HepG2 (cell line): Measurements from ENCODE around the gene TP53I3. TPM values are rescaled to one million over a fixed set of nuclear protein-coding genes. Genes with fewer than 3 reads are reported as not detected.
A peak's percentile ranks its signal among the peaks of the same experiment; 100 is the strongest.

Experiments
- ATF4 ChIP-seq, 2 experiments: fragments of 450-650 bp in 1 of 2; sonication (generic) in 1 of 2; formaldehyde crosslinking; IDR thresholded peaks; 2 replicates each; pipeline versions ENCODE4 v1.5.0 to v1.8.0; 2020 to 2022; ENCODE audit warnings: mild to moderate bottlenecking in 1 of 2, missing genetic modification reagents in 1 of 2
- GTF2F1 ChIP-seq: fragments of 150-350 bp; IDR thresholded peaks from 2 replicates; pipeline ENCODE4 v1.6.1; 2014; ENCODE audit warnings: low read length
- MXD4 ChIP-seq: IDR thresholded peaks from 2 replicates; pipeline ENCODE4 v1.6.1; 2016; ENCODE audit warnings: mild to moderate bottlenecking, missing biosample characterization, missing genetic modification reagents
- NFKBIZ ChIP-seq: IDR thresholded peaks from 2 replicates; pipeline ENCODE4 v1.6.1; 2018; ENCODE audit warnings: missing genetic modification reagents, missing compliant biosample characterization
- SALL2 ChIP-seq: sonication (generic); formaldehyde crosslinking; IDR thresholded peaks from 2 replicates; pipeline ENCODE4 v1.8.1; 2023; ENCODE audit warnings: mild to moderate bottlenecking, missing genetic modification reagents, inconsistent platforms
- SYNCRIP ChIP-seq: fragments of 200-400 bp; formaldehyde crosslinking; IDR thresholded peaks from 2 replicates; pipeline ENCODE4 v1.6.1; 2018; ENCODE audit warnings: mild to moderate bottlenecking, low read depth, low read length; ENCODE audit not compliant: insufficient read depth
- TAF15 ChIP-seq: fragments of 200-400 bp; formaldehyde crosslinking; IDR thresholded peaks from one replicate; pipeline ENCODE4 v1.6.1; 2018; ENCODE audit warnings: mild to moderate bottlenecking, low read depth, low read length; ENCODE audit not compliant: poor library complexity, severe bottlenecking
- ZBTB7B ChIP-seq: sonication (generic); formaldehyde crosslinking; IDR thresholded peaks from 2 replicates; pipeline ENCODE4 v1.4.0; 2020; ENCODE audit warnings: missing genetic modification reagents
- ZGPAT ChIP-seq: IDR thresholded peaks from 2 replicates; pipeline ENCODE4 v1.6.1; 2016; ENCODE audit warnings: mild to moderate bottlenecking
- ZNF317 ChIP-seq: sonication (generic); formaldehyde crosslinking; IDR thresholded peaks from 2 replicates; pipeline ENCODE4 v1.5.0; 2020; ENCODE audit warnings: mild to moderate bottlenecking, missing genetic modification reagents
- ZNF333 ChIP-seq: sonication (generic); formaldehyde crosslinking; IDR thresholded peaks from 2 replicates; pipeline ENCODE4 v1.4.0; 2020; ENCODE audit warnings: mild to moderate bottlenecking, missing genetic modification reagents, borderline replicate concordance
- ZNF660 ChIP-seq: sonication (generic); formaldehyde crosslinking; IDR thresholded peaks from 2 replicates; pipeline ENCODE4 v1.5.1; 2020; ENCODE audit warnings: mild to moderate bottlenecking, low read depth, missing genetic modification reagents, borderline replicate concordance
- ZNF672 ChIP-seq: sonication (generic); formaldehyde crosslinking; IDR thresholded peaks from 2 replicates; pipeline ENCODE4 v1.8.1; 2022; ENCODE audit warnings: missing genetic modification reagents
- ZNF780A ChIP-seq: sonication (generic); formaldehyde crosslinking; IDR thresholded peaks from 2 replicates; pipeline ENCODE4 v1.8.0; 2022; ENCODE audit warnings: mild to moderate bottlenecking, missing genetic modification reagents, moderate library complexity
- ZNF841 ChIP-seq: sonication (generic); formaldehyde crosslinking; IDR thresholded peaks from 2 replicates; pipeline ENCODE4 v1.8.1; 2023; ENCODE audit warnings: missing genetic modification reagents, borderline replicate concordance
- polyA plus RNA-seq, 8 experiments: library from polyadenylated mRNA; depleted of rRNA in 3 of 8; stranded (reverse) in 7 of 8; unstranded in 1 of 8; fragments of >200 nt; fragmentation: Illumina TruSeq in 4 of 8; extraction: Trizol in 4 of 8; gene quantifications; 2 replicates each; pipeline versions ENCODE4 v1.2.1 to v1.2.3, GENCODE V29; 2011 to 2016; ENCODE audit warnings: low read depth in 4 of 8, missing spikeins in 1 of 8, mixed read lengths in 1 of 8; ENCODE audit not compliant: insufficient read depth in 1 of 8
- total RNA-seq, 5 experiments: library from RNA; depleted of rRNA; stranded (reverse); fragments of >200 nt; fragmentation: Illumina TruSeq; extraction: Trizol; gene quantifications; 2 replicates each; pipeline ENCODE4 v1.2.3, GENCODE V29; 2016; ENCODE audit warnings: low read depth in 1 of 5
- TF ChIP-seq, protein P1 (sequence below): sonication (generic); formaldehyde crosslinking; IDR thresholded peaks from 2 replicates; pipeline ENCODE4 v1.5.0; 2020; ENCODE audit warnings: mild to moderate bottlenecking, missing genetic modification reagents
- TF ChIP-seq, protein P2 (sequence below): sonication (generic); formaldehyde crosslinking; IDR thresholded peaks from 2 replicates; pipeline ENCODE4 v1.4.0; 2020; ENCODE audit warnings: missing genetic modification reagents, borderline replicate concordance
- TF ChIP-seq, protein P3 (sequence below): sonication (generic); formaldehyde crosslinking; IDR thresholded peaks from 2 replicates; pipeline ENCODE4 v1.5.0; 2020; ENCODE audit warnings: missing genetic modification reagents

Gene TP53I3
- total and polyA plus RNA-seq, 2 of the 13 experiments (the other 11 are each of a cell fraction or from before 2014, with no cell fraction given): 25.0 to 44.1 TPM

- TF ChIP-seq, protein P1, sequence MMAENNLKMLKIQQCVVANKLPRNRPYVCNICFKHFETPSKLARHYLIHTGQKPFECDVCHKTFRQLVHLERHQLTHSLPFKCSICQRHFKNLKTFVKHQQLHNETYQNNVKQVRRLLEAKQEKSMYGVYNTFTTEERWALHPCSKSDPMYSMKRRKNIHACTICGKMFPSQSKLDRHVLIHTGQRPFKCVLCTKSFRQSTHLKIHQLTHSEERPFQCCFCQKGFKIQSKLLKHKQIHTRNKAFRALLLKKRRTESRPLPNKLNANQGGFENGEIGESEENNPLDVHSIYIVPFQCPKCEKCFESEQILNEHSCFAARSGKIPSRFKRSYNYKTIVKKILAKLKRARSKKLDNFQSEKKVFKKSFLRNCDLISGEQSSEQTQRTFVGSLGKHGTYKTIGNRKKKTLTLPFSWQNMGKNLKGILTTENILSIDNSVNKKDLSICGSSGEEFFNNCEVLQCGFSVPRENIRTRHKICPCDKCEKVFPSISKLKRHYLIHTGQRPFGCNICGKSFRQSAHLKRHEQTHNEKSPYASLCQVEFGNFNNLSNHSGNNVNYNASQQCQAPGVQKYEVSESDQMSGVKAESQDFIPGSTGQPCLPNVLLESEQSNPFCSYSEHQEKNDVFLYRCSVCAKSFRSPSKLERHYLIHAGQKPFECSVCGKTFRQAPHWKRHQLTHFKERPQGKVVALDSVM (CRISPR knock-in tag): peak; percentile 69
- TF ChIP-seq SYNCRIP (no peak), GTF2F1 (no peak), TAF15 (no peak), SALL2 (CRISPR knock-in tag) (peak; percentile 90; the same call in 1 of the 2 replicates), ZNF841 (CRISPR knock-in tag) (no peak; the same call in 1 of the 2 replicates), ZNF317 (CRISPR knock-in tag) (0 out of 2 replicates have a peak, but pooled peaks have one; percentile 6), ZBTB7B (CRISPR knock-in tag) (peak; percentile 60), ATF4 (CRISPR knock-in tag; IDR thresholded peaks at IDR 0.05) (no peak), ZGPAT (CRISPR knock-in tag) (peak; percentile 52; the same call in 1 of the 2 replicates), ZNF780A (CRISPR knock-in tag) (no peak), ZNF333 (peak; percentile 83), MXD4 (CRISPR knock-in tag) (peak; percentile 75; the same call in 1 of the 2 replicates), ZNF672 (CRISPR knock-in tag) (no peak), ZNF660 (CRISPR knock-in tag) (peak; percentile 60; the same call in 1 of the 2 replicates), NFKBIZ (peak; percentile 52; the same call in 1 of the 2 replicates)
- TF ChIP-seq, protein P2, sequence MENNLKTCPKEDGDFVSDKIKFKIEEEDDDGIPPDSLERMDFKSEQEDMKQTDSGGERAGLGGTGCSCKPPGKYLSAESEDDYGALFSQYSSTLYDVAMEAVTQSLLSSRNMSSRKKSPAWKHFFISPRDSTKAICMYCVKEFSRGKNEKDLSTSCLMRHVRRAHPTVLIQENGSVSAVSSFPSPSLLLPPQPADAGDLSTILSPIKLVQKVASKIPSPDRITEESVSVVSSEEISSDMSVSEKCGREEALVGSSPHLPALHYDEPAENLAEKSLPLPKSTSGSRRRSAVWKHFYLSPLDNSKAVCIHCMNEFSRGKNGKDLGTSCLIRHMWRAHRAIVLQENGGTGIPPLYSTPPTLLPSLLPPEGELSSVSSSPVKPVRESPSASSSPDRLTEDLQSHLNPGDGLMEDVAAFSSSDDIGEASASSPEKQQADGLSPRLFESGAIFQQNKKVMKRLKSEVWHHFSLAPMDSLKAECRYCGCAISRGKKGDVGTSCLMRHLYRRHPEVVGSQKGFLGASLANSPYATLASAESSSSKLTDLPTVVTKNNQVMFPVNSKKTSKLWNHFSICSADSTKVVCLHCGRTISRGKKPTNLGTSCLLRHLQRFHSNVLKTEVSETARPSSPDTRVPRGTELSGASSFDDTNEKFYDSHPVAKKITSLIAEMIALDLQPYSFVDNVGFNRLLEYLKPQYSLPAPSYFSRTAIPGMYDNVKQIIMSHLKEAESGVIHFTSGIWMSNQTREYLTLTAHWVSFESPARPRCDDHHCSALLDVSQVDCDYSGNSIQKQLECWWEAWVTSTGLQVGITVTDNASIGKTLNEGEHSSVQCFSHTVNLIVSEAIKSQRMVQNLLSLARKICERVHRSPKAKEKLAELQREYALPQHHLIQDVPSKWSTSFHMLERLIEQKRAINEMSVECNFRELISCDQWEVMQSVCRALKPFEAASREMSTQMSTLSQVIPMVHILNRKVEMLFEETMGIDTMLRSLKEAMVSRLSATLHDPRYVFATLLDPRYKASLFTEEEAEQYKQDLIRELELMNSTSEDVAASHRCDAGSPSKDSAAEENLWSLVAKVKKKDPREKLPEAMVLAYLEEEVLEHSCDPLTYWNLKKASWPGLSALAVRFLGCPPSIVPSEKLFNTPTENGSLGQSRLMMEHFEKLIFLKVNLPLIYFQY (CRISPR knock-in tag): peak; percentile 82; the same call in 1 of the 2 replicates
- TF ChIP-seq, protein P3, sequence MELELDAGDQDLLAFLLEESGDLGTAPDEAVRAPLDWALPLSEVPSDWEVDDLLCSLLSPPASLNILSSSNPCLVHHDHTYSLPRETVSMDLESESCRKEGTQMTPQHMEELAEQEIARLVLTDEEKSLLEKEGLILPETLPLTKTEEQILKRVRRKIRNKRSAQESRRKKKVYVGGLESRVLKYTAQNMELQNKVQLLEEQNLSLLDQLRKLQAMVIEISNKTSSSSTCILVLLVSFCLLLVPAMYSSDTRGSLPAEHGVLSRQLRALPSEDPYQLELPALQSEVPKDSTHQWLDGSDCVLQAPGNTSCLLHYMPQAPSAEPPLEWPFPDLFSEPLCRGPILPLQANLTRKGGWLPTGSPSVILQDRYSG (CRISPR knock-in tag): peak; percentile 53; the same call in 1 of the 2 replicates
These were observed 38.7 kb upstream of the TP53I3 start, which contains the start of the genes FAM228B and PFN4 (continued) for GRCh38 chr2:24123195-24123921.
